Stimulated activated naive CD4-positive, alpha-beta T cell treated with Interleukin-2 at 50 U/mL for 16 hours (primary cell): Measurements from ENCODE around the gene OR6C76.
"Not testable (repeated sequence)": the region's sequence is repeated elsewhere in the genome, so short reads cannot be mapped to it uniquely, and the experiment has no call there.

Source experiments
- DNase-seq: peaks from one replicate; lab custom pipeline; 2025; lab: John Stamatoyannopoulos, UW

OR6C76 gene

DNA sequence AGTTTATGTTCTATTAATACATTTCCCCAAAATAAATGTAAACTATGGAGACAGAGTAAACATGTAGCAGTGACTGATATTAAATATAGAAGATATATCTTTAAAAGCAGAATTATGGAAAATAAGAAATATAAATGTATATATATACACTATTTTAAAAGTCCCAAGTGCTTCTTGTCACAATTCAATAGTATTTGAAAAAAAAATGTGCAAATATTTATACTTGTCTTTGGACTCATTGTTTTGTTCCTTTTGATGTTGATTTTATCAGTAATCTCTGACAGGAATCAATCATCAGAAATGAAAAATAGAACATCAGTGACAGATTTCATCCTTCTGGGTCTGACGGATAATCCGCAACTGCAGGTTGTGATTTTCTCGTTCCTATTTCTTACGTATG is at the start of gene OR6C76:
Gene OR6C76, plus strand, starts transcription at position 301 of the 400 bp plus-strand sequence. Its CDS starts 0 bp downstream, at position 301.
- no peak for DNase-seq

DNA sequence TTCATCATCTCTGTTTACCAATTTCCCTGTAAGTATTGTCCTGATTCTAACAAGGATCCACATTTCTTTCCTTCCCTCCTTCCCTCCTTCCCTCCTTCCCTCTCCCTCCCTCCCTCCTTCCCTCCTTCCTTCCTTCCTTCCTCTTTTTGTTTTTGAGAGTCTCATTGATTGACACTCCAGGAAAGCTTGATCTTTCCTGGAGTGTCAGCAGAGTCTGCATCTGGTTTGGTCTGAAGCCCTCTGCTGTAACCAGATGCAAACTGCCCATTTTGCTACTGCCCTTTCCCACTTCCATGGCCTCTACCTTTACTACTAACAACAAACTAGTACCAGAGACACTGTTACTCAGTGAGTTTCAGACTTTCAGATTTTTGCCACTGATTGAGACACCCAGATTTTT is 40.2 kb upstream of the OR6C76 start:
- DNase-seq, result no peak

DNA sequence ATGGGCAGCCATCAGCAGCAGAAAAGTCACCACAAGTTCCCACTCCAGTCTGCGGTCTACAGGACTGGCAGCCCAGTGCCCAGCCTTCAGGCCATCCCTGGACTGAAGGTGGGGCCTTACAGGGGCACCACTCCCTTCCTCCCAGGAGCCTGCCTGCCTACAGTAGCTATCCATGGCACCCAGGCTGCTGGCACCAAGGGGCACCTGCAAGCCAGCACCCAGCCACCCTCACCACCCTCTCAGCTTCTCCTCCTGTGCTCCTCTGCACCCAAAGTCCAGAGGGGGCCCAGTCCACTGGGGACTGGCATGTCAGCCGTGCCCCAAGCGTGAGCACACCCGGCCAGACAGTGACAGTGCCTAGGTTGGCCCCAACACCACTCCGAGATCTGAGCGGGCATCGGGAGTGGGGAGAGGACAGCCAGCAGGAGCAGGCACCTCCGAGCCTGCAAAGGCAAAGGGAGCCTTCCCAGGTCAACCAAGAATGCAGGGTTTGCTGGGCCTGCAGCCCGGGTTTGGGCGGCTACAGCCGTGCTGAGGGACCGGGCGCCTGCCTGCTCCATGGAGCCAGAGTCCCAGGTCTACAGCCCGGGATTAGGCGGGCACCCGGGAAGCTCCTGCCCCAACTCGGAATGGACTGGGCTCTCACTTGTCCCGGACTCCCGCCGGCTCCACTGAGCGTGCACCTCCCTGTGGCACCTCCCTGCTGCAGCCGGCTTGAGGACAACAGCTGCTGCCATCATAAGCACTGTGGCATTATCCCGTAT is 33.8 kb upstream of the OR6C76 start:
- DNase-seq, result no peak

DNA sequence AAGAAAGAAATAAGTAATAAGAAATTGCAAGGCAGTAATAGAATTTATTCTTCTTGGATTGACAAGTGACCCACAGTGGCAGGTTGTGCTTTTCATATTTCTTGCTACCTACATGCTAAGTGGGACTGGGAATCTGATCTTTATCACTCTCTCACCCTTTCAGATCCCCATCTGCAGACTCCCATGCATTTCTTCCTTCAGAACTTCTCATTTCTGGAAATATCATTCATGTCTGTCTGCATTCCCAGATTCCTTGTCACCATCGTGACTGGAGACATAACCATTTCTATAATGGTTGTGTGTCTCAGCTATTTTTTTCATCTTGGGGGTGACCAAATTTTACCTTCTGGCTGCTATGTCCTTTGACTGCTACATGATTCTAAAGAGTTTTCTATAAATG is 29.7 kb upstream of the OR6C76 start:
- DNase-seq, result no peak

DNA sequence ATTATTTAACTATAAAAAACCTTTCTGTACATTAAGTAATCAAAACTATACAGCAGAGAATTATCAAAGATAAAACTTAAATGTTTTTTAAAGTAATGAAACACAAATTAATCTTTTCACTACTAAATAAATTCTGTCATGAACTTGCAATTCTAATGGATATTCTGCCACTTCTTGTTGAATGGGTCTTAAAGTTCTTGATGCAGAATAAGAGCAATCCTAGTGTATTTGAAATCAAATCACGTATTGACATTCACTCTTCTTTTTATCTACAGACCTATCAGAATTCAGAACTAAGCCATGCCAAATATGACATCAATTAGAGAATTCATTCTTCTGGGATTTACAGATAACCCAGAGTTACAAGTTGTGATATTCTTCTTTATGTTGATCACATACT is 25.8 kb upstream of the OR6C76 start, which contains the start of gene OR6C65:
Gene OR6C65, plus strand, starts transcription at position 301 of the 400 bp plus-strand sequence. Its CDS starts 0 bp downstream, at position 301.
- DNase-seq, result no peak

DNA sequence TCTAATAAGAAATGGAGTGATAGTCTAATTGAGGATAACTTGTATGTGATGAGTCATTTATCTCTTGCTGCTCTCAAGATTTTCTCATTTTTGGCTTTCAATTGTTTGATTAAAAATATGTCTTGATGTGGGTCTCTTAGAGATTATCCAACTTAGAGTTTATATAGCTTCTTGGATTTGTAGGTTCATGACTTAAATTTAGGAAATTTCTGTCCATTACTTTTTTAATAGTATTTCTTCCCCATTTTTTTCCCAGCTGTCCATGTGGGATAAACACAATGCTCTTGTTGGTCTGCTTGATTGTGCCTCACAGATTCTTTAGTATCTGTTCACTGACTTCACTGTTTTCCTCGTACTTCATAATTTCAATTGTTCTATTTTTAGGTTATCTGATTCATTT is 18.2 kb upstream of the OR6C76 start:
- no peak for DNase-seq

DNA sequence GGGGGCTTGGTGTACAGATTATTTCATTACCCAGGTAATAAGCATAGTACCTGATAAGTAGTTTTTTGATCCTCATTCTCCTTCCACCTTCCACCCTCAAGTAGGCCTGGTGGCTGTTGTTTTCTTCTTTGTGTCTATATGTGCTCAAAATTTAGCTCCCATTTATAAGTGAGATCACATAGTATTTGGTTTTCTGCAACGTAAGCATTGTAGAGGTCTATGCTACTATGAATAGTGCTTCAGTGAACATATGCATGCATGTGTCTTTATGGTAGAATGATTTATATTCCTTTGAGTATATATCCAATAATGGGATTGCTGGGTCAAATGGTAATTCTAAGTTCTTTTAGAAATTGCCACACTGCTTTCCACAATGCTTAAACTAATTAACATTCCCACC is 16.9 kb upstream of the OR6C76 start:
- not testable (repeated sequence) for DNase-seq

DNA sequence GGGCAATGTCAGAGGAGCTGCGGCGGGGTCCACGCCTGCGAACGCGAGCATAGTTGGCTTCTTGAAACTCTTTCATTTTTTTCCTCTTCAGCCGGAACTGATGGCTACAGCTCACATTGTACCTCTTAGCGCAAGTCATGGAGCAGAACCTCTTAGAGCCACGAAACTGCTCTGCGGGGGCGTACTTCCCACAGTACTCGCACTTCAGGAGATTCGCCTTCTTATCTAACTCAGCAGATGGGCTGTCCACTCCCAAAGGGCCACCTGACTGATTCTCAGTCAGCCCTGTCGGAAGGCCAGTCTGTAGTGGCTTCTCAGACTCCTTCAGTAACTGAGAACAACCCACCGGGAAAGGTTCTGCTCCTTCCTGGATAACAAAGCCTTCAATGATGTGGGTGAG is 13.9 kb upstream of the OR6C76 start:
- DNase-seq, result not testable (repeated sequence)

DNA sequence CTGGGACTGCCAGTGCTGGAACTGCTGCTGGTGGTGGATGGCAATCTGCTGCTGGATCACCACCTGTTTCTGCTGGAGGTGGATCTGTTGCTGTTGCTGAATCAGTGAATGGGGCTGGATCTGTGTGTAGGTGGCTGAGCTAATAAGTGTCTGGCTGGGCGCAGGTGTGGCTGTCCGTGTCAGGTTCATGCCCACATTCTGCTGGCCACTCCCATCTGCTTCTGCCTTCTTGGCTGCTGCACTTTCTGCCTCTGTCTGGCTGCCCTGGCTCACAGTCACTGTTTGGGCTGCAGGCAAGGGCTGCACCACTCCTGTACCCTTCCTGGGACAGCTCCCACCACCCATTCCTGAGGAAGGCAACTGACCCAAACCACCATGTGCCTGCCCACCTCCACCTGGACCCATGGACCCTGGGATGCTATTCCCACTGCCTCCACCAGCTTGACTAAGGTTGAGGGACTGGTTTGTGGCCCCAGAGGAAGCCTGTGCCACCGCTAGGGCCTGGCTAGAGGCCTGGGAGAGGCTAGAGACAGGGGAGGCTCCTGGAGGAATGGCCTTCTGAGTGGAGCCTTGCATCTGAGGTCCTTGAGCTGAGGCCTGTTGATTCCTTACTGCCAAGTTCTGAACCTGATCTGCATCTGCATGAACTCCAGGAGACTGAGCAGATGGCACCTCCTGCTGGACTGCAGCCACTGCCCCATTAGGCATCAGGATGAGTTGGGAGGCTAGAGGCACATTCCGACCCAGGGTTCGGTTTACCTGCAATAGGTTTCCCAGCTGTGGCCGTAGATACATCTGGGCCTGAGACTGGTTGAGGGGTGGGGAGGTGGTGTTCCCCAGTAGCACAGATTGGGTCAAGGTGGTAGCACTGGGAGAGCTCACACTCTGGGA is 12.3 kb upstream of the OR6C76 start:
- not testable (repeated sequence) for DNase-seq

DNA sequence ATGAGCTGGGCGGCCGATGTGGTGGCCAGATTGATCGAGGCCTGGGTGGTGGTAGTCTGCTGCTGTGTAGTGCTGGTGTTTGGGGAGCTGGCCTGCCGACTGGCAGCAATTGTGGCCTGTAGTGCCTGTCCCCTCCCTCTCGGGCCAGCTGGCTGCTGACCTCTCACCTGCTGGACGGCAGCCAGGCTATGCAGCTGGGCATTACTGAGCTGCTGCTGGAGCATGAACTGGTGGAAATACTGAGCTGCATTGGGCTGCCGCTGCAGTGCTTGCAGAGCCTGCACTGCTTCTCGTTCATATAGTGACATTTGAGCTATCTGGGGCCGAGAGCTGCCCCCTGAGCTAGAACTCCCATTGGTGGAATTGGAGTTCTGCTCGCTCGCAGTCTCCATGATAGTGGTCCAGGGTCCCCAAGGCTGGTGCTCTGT is 11.6 kb upstream of the OR6C76 start:
- DNase-seq, result not testable (repeated sequence)

DNA sequence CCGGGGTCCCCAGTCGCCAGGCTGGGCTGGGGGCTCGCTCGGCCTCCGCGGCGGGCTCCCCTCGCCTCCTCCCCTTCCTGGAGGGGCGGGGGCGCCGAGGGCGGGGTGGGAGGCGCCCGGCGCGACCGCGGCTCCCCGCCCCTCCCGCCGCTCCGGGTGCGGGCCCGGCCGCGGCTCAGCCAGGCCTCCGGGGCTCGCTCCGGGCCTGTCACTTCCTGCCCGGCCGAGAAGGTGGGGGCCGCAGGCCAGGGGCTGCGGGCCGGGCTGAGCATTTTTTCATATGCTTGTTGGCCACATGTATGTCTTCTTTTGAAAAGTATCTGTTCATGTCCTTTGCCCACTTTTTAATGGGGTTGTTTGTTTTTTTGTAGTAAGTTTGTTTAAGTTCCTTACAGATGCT is 11.2 kb upstream of the OR6C76 start:
- not testable (repeated sequence) for DNase-seq

DNA sequence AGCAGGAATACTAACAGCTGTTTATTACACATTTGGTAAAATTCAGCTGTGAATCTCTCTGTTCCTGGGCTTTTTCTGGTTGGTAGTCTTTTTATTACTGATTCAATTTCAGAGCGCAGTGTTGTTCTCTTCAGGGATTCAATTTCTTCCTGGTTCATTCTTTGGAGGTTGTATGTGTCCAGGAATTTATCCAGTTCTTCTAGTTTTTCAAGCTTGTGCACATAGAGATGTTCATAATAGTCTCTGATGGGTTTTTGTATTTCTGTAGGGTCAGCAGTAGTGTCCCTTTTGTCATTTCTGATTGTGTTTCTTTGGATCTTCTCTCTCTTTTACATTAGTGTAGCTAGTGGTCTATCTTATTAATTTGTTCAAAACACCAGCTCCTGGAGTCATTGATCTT is 9.1 kb upstream of the OR6C76 start:
- no peak for DNase-seq

DNA sequence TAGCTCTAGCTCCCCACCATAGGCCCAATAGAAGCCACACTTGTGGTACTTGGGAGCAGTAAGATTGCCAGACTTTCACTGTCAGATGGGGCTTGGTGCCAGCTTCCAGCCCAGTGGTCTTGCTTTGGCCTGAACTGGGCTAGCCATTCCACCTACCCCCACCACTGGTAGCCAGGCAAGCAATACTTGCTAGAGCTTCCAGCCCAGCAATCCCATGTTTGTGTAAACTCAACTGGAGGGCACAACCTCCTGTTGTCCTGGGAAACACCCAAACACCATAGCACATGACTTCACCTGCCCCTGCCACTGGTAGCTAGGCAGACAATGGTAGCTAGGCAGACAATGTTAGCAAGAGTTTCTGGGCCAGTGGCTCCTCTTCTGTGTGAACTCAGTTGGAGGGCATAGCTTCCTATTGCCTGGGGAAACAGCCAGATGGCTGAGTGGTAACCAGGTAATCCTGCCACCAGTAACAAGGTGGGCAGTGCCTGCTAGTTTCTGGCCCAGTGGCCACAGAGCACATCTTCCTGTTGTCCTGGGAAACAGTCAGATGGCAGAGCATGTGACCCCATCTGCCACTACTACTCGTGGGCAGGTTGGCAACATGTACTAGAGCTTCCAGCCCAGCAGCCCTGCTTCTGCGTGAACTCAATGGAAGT is 5.6 kb upstream of the OR6C76 start:
- DNase-seq, result no peak

DNA sequence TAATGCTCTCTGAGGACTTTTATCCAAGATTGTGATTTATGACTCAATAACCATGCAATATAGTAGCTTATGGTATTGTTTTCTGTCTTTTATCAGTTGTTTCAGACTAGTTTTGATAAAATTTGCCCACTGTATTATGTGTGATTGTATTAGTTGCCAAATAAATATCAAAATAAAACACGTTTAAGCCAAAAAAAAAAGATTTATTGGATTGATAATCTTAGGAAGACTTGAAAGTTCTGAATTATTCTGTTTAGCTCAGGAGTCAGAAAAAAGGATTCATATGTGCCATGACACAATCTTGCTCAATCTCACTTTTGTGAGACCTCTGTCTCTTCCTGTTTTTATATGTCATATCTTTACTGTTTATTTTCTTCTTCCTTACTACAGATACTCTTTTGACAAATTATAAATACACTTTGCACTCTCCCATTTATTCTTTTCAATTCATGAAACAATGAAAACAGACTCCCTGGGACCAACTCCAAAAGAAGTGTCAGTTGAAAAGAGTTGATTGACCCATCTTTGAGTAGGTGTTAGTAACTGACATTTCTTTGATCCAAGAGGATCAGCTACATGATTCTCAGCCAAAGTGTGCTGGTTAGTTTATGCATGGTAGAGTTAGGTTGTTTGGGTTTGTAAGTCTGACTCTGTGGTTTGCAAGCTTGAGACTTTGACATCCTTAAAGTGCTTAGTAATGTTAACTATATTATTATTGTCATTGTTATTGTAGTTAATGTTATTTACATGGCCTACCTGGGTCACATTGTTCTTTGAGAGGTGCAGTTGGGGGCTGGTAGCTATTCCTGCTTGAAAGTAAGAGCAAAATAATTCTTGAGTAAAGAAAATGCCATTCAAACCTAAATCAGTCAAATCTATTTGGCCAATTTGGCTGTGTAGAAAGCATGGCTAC is 2.5 kb downstream of the OR6C76 start:
- DNase-seq, result no peak

DNA sequence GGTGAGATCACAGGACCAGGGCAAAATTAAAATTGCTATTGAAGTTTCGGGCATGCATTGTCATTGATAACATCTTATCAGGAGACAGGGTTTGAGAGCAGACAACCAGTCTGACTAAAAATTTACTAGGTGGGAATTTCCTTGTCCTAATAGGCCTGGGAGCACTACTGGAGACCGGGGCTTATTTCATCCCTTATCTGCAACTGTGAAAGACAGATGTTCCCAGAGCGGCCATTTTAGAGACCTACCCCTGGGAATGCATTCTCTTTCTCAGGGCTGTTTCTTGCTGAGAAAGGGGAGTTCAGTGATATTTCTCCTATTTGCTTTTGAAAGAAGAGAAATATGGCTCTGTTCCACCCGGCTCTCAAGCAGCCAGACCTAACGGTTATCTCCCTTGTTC is 15.2 kb downstream of the OR6C76 start:
- DNase-seq, result not testable (repeated sequence)

DNA sequence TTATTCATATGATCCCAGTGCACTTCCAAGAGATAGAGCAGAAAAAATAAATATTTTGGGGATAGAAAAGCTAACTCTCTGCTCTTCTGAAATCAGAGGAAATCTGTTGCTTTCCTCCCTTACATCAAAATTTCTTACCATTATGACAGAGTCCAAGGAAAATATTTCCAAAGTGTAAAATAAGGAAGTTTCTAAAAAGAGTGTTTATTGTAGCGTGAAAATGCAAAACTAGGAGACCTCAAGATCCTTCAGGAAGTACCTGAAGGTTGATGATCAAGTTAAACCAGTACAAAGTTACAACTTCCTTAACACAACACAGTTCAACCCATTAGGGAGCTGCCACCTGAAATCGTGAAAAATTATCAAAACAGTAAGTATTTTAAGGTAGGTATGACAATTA is 17.7 kb downstream of the OR6C76 start, which contains the start of gene OR6C2:
Gene OR6C2, plus strand, starts transcription at position 301 of the 400 bp plus-strand sequence. CDS start 8,138 bp downstream, outside the sequence.
- no peak for DNase-seq

DNA sequence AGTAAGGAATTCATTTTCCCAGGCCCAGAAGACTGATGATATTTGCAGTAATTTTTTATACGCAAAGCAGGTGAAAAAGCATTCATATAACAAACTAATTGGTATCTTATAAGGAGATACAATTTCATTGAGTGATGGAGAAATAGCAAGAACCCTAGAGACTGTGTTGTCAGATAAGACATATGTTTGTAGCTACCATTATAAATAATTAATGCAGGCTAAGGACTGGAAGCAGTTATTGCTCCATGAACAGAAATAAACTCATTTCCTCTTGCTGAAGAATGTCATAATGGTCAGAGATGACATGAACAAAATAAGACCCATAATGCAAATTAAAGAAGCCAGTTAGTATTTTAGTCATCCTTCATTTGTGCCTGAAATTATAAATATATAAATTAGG is 19.3 kb downstream of the OR6C76 start:
- DNase-seq, result no peak

DNA sequence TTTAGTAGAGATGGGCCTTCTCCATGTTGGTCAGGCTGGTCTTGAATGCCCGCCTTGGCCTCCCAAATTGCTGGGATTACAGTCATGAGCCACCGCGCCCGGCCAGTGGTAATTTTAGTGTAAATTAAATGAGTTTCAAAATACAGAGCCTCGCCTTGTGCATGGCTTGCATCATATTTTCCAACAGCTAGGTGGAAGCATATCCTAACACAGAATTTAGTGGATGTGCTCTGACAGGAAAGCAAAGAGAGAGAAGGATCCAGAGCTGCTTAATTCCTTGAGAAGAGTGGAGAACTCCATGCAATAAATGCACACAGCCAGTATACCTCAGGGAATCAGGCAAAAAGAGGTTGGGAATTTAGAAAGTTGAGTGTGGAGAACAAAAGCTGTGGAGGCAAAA is 20.3 kb downstream of the OR6C76 start:
- DNase-seq, result no peak

DNA sequence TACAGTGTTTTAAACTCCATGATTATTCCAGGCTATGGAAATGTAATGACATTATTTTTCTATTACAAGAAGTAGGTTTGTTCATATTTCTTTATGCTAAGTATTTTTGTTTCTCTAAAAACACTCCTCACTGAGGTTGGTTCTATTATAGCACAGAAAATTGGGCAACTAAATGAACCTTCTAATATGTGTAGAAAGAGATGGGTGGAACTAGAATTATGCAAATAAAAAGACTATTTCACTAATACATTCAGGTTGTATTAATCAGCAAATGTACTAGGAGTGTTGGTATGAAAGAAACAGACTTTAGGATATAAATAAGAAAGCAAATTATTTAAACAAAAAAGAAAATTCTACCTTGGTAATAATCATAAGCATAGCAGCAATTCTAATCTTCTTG is 22.8 kb downstream of the OR6C76 start:
- DNase-seq, result no peak

DNA sequence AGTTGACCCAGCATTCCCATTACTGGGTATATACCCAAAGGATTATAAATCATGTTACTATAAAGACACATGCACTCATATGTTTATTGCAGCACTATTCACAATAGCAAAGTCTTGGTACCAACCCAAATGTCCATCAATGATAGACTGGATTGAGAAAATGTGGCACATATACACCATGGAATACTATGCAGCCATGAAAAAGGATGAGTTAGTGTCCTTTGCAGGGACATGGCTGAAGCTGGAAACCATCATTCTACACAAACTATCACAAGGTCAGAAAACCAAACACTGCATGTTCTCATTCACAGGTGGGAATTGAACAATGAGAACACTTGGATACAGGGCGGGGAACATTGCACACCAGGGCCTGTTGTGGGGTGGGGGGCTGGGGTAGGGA is 38.9 kb downstream of the OR6C76 start:
- DNase-seq, result not testable (repeated sequence)

DNA sequence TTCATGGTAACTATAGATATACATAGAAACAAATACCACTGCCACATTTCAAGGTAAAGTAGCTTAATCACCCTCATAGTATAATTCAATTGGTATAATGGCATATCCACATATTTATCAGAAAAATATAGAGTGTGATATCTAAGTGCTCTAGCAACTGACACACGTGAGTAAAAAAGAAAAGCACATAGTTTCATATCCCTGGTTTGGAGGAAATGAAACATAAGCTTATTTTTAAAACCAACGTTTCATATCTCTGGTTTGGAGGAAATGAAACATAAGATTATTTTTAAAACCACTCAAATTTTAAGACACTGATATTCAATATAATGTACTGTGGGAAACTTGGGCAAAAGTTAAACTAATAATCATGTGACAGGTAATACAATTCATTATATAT is 41.8 kb downstream of the OR6C76 start:
- no peak for DNase-seq
